Stimulated activated CD4-positive, alpha-beta T cell treated with anti-CD3 and anti-CD28 coated beads, TNF-alpha, amount 100 ng/mL, for 24 hours (primary cell): ENCODE measurements around the gene OR4E1.
"Not testable (repeated sequence)": the region's sequence is repeated elsewhere in the genome, so short reads cannot be mapped to it uniquely, and the experiment has no call there.

ENCODE experiments used
- DNase-seq, 3 experiments: peaks; one replicate each; pipeline ENCODE4 v3.0.0-alpha.2; 2020; ENCODE audit warnings: low read depth in 3 of 3

The OR4E1 gene, protein sequence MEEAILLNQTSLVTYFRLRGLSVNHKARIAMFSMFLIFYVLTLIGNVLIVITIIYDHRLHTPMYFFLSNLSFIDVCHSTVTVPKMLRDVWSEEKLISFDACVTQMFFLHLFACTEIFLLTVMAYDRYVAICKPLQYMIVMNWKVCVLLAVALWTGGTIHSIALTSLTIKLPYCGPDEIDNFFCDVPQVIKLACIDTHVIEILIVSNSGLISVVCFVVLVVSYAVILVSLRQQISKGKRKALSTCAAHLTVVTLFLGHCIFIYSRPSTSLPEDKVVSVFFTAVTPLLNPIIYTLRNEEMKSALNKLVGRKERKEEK

DNA sequence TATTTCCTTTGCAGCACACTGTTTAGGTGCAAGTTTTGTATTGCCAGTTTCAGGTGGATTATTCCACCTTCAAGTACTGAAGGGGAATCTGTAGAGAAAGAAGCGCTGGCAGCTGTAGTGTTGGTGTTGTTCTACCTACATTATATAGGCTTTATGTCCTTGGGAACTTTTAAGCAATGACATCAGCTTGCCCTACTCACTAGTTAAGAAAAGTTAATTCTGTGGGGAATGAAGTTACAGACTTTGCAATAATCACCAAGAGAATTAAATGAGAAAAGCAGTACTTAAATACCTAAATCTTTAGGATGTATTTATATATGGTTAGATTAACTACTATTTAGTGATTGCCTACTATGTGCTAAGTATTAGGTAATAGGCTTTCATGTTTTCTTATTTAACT, at the start of gene OR4E1:
Gene OR4E1, minus strand, starts transcription at position 101 of the 400 bp plus-strand sequence. CDS start 2,883 bp downstream, outside the sequence.
- no peak for DNase-seq

DNA sequence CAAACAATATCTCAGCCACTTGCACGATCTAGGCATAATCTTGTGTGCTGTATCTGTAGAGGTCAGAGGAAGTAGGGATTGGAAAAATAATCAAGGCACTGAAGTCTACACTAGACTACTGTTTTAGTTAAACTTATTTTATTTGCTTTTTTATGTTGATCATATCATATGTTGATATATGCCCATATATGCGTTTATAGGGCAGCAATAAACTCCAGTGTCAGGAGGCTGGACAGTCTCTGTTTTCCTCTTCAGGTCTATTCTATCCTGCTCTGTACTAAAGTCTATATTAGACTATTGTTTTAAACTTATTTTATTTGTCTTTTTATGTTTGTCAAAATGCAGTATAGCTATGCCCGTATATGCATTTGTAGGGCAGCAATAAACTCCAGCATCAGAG, 47.9 kb upstream of the OR4E1 start:
- DNase-seq: no peak

DNA sequence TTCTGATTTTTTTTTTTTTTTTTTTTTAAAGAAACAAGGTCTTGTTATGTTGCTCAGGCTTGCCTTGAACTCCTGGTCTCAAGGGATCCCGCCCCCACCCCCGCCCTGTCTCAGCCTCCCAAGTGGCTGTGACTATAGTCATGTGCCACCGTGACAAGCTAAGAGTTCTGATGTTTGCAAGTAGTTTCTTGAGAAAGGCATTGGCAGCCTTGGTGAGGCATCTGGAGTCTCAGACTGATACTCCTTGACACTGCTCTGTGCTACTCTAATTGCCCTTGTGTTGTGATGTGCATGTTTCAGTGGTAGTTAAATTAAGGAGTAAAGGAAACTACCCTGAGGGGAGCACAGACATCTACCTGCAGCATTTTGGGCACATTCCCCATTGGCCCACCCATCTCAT, 46.2 kb upstream of the OR4E1 start:
- no peak for DNase-seq

GRCh38 chr14:21714318-21714929, 40.8 kb upstream of the OR4E1 start:
- DNase-seq: no peak

GRCh38 chr14:21712036-21712435, 38.4 kb upstream of the OR4E1 start:
- no peak for DNase-seq

DNA sequence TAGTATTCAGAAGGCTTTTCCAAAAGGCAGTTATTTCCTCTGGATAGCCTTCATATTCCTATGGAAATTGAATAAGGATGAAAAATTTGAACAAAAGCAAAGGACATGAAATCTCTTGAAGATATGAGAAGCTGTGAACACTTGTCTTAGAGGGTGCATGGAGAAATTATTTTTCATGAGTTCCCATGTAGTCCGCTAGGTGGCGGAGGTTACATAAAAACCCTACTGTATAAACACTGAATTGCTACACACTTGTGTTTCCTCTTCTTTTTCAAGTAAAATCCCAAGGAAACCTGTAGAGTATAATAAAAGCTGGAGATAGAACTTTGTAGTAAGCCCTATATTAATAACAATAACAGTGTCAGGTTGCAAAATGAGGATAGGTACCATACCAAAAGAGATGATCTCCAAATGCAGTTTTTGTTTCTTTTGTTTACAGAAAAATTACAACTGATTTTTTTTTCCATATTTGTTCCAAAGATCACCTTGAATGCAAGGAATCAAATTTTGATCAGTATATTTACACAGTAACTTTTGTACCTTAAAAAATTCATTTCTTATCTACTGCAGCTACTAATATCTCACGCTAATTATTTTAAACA, 37.8 kb upstream of the OR4E1 start:
- no peak for DNase-seq

GRCh38 chr14:21704338-21704737, 30.7 kb upstream of the OR4E1 start:
- DNase-seq: no peak

DNA sequence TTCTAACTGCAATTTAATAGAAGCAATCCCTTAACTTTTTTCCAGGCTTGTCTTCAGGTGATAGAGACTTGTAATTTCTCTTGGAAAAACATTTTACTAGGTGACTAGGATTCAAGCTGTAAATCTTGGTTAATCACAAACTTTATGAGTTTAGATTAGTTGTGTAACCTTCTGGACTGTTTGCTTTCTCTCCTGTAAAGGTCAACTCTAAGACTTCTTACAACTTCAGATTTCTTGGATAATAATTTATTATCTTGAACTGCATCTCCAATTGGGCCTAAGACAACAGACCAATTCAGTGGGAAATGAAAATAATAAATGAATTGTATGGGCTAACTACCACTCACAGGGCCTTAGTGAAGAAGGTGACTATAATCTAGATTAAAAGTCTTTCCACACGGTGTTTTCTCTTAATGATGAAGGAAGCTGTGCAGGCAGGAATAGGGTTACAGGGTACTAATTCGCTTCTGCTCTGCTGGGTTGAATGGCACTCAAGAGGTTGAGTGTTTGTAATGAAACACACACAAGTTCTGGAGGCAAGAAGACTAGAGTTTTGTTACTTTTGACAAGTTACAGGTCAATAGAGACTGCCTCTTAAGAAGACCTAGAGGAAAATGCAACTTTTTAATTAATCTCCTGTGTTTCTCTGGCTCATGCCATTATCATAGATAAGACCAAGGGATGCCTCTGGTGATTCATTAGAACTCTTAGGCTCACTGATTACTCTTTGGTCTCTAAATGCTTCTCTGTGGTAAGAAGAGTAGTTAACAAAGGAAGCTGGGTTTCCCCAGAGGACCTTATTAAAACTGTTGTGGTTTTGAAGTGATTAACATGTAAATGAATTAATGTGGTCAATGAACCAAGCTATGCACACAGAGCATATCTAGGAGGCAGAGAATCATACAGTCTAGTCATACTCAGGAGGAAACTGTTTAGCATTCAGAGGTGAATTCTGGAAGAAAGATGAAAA, 30.0 kb upstream of the OR4E1 start:
- no peak for DNase-seq

DNA sequence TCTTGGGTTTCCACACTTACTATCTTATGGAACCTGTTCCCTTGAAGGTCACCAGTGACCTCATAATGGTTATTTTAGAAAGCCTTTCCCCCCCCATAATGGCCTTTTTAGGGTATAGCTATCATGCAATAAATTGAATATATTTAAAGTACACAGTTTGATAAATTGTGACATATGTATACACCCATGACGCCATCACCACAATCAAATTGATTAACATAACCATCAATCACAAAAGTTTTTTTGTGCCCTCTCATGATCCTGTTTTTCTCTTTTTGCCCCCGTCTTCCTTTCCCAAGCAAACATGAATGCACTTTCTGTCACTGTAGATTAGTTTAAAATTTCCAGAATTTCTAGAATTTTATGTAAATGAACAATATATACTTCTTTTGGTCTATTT, 28.7 kb upstream of the OR4E1 start:
- no peak for DNase-seq

GRCh38 chr14:21699551-21699950, 25.9 kb upstream of the OR4E1 start:
- DNase-seq: no peak

DNA sequence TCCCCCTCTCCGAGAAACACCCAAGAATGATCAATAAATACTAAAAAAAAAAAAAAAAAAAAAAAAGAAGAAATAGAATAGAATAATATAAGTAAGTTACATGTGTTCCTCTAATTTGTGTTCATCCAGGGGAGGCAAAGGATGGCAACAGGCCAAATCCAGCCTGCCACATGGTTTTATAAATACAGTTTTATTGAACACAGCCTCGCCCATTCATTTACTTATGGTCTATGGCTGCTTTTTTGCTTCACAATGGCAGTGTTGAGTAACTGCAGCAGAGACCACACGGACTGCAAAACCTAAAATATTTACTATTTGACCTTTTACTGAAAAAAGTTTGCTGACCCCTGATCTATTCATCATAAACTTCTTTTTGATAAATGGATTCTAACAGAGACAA, 24.9 kb upstream of the OR4E1 start:
- DNase-seq: not testable (repeated sequence)

- DNase-seq: not testable (repeated sequence)
Measured at GRCh38 chr14:21697662-21698061, 24.0 kb upstream of the OR4E1 start.

DNA sequence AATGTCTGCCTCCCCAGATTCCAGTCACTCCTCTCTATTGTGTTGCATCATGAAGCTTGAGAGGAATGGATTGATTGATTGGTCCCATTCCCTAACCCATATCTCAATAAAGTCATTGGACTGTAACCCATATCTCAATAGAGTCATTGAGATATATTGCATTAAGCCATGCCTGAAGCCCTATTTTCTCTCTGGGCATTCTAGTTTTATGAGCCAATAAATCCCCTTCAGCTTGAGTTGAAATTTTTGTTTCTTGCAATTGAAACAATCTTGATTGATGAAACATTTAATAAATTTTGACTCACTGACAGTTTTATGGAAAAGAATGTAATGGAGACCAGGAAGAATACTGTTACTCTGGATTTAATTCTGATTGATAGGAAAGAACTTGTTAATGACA, 20.8 kb upstream of the OR4E1 start:
- no peak for DNase-seq

DNA sequence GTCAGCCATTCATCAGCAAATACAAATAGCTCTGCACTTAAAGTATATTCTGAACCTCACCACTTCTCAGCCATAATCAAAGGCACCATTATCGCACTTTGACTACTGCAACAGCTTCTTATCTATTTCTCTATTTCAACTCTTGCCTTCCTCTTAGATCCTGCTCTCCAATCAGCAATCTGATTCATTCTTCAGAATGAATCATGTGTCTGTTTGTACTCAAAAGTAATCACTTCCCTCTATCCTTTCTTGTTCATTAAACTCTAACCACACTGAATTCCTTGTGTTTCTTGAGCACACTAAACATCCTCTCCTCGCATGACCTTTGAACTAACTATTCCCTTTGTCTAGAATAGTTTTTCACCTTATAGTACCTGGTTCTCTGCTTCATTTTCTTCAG, 12.8 kb upstream of the OR4E1 start:
- no peak for DNase-seq

- no peak for DNase-seq
Measured at GRCh38 chr14:21680072-21680471, 6.5 kb upstream of the OR4E1 start.

GRCh38 chr14:21675566-21675965, 1.9 kb upstream of the OR4E1 start:
- DNase-seq: no peak

GRCh38 chr14:21672116-21672515, 1.5 kb downstream of the OR4E1 start:
- no peak for DNase-seq

DNA sequence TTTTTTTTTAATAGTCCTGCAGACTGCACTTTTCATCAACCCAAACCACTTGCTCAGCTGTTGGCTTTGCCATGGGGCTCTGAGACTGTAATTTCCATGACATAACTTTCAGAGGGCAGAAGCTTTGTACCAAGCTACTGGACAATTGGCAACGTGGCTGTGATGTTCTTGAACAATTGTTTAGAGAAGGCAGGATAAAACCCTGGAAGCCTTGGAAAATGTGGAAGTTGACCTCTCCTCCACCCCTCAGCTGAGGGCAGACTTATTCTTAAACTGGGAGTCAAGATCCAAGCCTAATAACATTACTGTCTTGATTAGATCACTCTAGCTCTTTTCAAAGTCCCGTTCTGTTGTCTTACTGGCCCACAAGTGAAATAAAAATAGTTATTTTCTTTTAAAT, 2.2 kb downstream of the OR4E1 start:
- no peak for DNase-seq

DNA sequence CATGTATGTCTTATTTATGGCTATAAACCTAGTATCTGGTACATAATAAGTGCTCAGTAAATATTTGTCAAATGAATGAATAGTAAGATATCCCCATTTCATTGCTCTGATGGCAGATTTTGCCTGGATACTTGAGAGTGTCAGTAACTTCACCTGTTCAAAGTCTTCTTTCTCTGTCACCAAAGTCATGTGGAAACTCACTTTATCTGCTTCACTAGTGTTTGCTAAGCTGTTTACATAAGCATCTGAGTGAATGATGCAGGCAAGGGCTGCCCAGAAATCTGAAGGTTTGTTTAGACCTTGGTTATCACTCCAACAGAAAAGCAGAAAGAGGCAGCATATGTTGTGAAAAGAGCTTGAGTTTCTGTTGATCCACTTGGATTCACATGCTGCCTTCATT, 4.3 kb downstream of the OR4E1 start:
- no peak for DNase-seq

DNA sequence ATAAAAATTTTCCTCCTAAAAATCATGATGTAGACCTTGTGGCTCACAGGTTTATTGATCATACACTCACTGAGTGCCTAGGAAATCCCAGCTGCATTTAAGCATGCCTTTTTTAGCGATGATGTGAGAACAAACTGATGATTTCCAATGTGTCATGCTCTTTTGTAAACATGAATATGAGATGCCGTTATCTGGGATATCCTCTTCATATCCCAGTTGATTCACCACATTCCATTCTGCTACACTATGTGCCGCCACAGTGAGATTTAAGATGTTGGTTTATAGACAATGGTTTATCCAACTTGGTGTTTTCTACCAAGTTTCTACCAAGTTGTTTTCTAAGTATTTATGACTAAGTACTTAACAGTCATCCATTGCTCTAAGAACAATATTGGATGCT, 5.2 kb downstream of the OR4E1 start:
- no peak for DNase-seq

DNA sequence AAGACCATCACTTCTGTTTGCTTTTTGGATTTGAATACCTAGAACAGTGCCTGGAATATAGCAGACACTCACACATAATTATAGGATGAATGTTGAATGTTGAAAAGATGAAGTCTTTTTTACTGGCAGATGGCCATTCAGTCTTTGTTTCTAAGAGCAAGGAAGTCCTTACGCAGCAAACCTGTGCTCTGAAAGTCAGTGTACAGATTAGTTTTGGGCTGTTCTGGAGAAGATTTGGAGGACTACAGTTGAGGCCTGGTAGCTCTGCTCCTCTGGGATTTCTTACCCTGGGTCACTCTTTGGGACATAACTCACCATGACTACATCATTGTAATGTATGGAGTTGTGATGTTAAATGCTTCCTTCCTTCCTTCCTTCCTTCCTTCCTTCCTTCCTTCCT, 16.6 kb downstream of the OR4E1 start:
- no peak for DNase-seq

- no peak for DNase-seq
Measured at GRCh38 chr14:21654215-21654614, 19.4 kb downstream of the OR4E1 start.
